Karpas-422 (cell line): ENCODE data around the gene REXO4. TPM values are rescaled to one million over a fixed set of nuclear protein-coding genes. Genes with fewer than 3 reads are reported as not detected.
A peak's percentile ranks its signal among the peaks of the same experiment; 100 is the strongest.

ENCODE experiments used
- DNase-seq: peaks from one replicate; pipeline ENCODE4 v3.0.0-alpha.2; 2015
- H2AFZ ChIP-seq: fragments of 200-600 bp; sonication (generic); 2 replicates; pipeline ENCODE4 v1.6.1; 2014; ENCODE audit warnings: antibody characterized with exemption, low read length, mixed read lengths
- H3K27ac ChIP-seq: fragments of 200-600 bp; sonication (generic); 2 replicates; pipeline ENCODE4 v1.5.1; 2014; ENCODE audit warnings: mild to moderate bottlenecking, low read length, moderate library complexity
- H3K27me3 ChIP-seq: fragments of 200-600 bp; sonication (generic); 2 replicates; pipeline ENCODE4 v1.6.1; 2014; ENCODE audit warnings: low read length, mixed read lengths
- H3K36me3 ChIP-seq: fragments of 200-600 bp; sonication (generic); 2 replicates; pipeline ENCODE4 v1.6.1; 2014; ENCODE audit warnings: low read length, mixed read lengths; ENCODE audit not compliant: insufficient read depth
- H3K4me1 ChIP-seq: fragments of 200-600 bp; sonication (generic); 2 replicates; pipeline ENCODE4 v1.6.1; 2014; ENCODE audit warnings: mild to moderate bottlenecking, low read length, mixed read lengths
- H3K4me2 ChIP-seq: fragments of 200-600 bp; sonication (generic); 2 replicates; pipeline ENCODE4 v1.6.1; 2014; ENCODE audit warnings: low read length, low read depth, mild to moderate bottlenecking; ENCODE audit not compliant: poor library complexity, severe bottlenecking
- H3K4me3 ChIP-seq: fragments of 200-600 bp; sonication (generic); 2 replicates; pipeline ENCODE4 v1.5.1; 2014; ENCODE audit warnings: mild to moderate bottlenecking, antibody characterized with exemption, low read length, mixed read lengths
- H3K79me2 ChIP-seq: fragments of 200-600 bp; sonication (generic); 2 replicates; pipeline ENCODE4 v1.6.1; 2014; ENCODE audit warnings: mild to moderate bottlenecking, low read length, mixed read lengths
- H3K9ac ChIP-seq: fragments of 200-600 bp; sonication (generic); 2 replicates; pipeline ENCODE4 v1.6.0; 2014; ENCODE audit warnings: low read length
- H3K9me2 ChIP-seq: fragments of 200-600 bp; sonication (generic), shearing (Covaris generic); replicated peaks from 2 replicates; pipeline ENCODE4 v1.6.0; 2014; ENCODE audit warnings: mild to moderate bottlenecking, low read length, moderate library complexity; ENCODE audit not compliant: insufficient read depth
- H3K9me3 ChIP-seq: fragments of 300-700, 200-600 bp; sonication (generic); 2 replicates; pipeline ENCODE4 v1.6.1; 2014; ENCODE audit warnings: low read length, mixed read lengths
- H4K20me1 ChIP-seq: fragments of 200-600 bp; sonication (generic); 2 replicates; pipeline ENCODE4 v1.6.1; 2014; ENCODE audit warnings: mild to moderate bottlenecking, antibody characterized with exemption, low read length, low read depth; ENCODE audit not compliant: insufficient read depth
- total RNA-seq: library from RNA; depleted of rRNA; stranded (reverse); fragments of >200 nt; shearing (Covaris generic); gene quantifications from 2 replicates; pipeline ENCODE4 v1.2.3, GENCODE V29; 2014; ENCODE audit warnings: low replicate concordance

Gene REXO4
- total RNA-seq, 1 experiment from 2014 or later: 10.5 TPM

- no peaks in the 10 kb centered on the region for H3K9me3 ChIP-seq
- no peak overlapping the region for H3K27ac ChIP-seq
- H3K4me3 ChIP-seq: no peak overlapping the region
- H3K4me1 ChIP-seq: peaks cover 27% of the 10 kb centered on the region
- no peak overlapping the region for H3K4me2 ChIP-seq
- no peaks in the 10 kb centered on the region for H3K9me2 ChIP-seq
- H3K36me3 ChIP-seq: no peaks in the 10 kb centered on the region
- H3K9ac ChIP-seq: no peak overlapping the region
- no peak overlapping the region for H2AFZ ChIP-seq
- no peaks in the 10 kb centered on the region for H4K20me1 ChIP-seq
- DNase-seq: no peak
- H3K27me3 ChIP-seq: no peaks in the 10 kb centered on the region
- peaks cover 3% of the 10 kb centered on the region; the same call in 1 of the 2 replicates for H3K79me2 ChIP-seq
These were observed 5.4 kb upstream of the REXO4 start for GRCh38 chr9:133423216-133423615.

DNA sequence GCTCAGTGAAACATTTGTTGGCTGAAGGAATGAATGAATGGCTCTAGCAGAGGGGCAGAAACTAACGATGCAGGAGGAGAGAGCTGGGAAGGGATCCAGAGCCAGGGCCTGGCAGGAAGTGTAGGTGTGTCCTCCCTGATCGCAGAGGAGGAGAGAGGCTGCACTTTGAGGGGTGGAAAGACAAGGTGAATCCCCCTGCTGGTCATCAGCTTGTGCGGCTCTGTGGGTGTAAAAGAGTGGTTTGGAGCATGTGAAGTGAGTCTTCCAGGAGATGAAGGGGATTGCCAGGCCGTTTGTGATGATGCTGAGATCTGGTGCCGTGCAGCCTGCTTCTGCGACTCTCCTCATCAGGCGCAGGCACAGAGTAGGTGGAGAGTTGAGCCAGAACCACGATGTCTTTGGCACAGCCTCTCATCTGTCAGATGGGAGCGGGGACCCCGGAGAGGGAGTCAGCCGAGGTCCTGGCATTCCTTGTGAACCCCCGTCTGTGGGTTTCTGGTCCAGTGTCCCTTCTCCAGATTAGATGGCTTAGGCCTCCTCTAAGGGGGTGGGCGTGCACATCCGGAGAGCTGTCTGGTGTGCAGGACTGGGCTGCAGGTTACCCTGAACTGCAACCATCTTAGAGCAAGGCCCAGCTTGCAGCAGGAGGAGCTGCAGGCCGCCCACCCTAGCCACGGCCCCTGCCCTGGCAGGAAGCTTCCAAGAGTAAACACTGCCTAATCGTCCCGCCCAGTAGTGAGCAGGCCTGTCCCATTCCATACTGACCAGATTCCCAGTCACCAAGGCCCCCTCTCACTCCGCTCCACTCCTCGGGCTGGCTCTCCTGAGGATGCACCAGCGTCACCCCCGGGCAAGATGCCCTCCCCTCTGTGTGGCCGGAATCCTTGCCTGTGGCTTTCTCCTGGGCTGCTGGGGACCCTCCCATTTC, 4.1 kb upstream of the REXO4 start, which contains the start of gene ADAMTS13:
Gene ADAMTS13, plus strand, starts transcription at position 753 of the 928 bp plus-strand sequence. Its CDS starts 77 bp downstream, at position 830.
- no peaks in the 10 kb centered on the region for H3K36me3 ChIP-seq
- 0 out of 2 replicates have a peak within 1 kb of the TSS, but pooled peaks have one; percentile 10 for H2AFZ ChIP-seq
- H3K27me3 ChIP-seq: no peaks in the 10 kb centered on the region
- no peaks in the 10 kb centered on the region for H3K9me3 ChIP-seq
- peaks cover 13% of the 10 kb centered on the region for H3K79me2 ChIP-seq
- H3K4me2 ChIP-seq: no peak within 1 kb of the TSS
- no peaks in the 10 kb centered on the region for H4K20me1 ChIP-seq
- peak; percentile 65 for DNase-seq
- H3K4me1 ChIP-seq: peaks cover 28% of the 10 kb centered on the region
- no peaks in the 10 kb centered on the region for H3K9me2 ChIP-seq
- H3K9ac ChIP-seq: peak within 1 kb of the TSS; percentile 35
- H3K27ac ChIP-seq: no peak within 1 kb of the TSS
- no peak within 1 kb of the TSS for H3K4me3 ChIP-seq

DNA sequence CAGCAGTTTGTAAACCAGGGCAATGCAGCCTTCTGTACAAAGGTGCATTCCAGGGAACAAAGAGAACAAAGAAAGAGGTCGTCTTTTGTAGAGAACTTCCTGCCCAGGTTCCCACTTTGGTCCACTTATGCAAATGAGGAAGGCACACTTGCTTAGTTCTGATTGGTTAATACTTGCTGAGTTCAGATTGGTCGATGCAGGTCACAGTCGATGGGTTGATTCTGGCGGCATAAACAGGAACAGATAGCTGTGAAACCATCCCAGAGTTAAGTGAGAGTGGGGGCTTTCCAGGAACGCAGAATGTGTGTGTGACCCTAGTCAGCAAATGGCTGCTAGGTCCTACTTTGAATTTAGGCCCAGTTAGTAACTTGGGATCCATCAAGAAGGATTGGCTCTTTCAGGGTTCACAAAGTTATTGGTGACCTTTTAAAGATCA, 2.6 kb upstream of the REXO4 start:
- Histone ChIP-seq H2AFZ (no peak overlapping the region), H4K20me1 (no peaks in the 10 kb centered on the region), H3K27me3 (no peaks in the 10 kb centered on the region), H3K27ac (no peak overlapping the region), H3K4me1 (peaks cover 40% of the 10 kb centered on the region), H3K4me2 (peak overlapping the region; percentile 36), H3K4me3 (no peak overlapping the region), H3K9ac (no peak overlapping the region), H3K36me3 (peaks cover 6% of the 10 kb centered on the region; the same call in 1 of the 2 replicates), H3K9me2 (no peaks in the 10 kb centered on the region), H3K79me2 (peaks cover 28% of the 10 kb centered on the region), H3K9me3 (no peaks in the 10 kb centered on the region)
- peak; percentile 94 for DNase-seq

GRCh38 chr9:133419005-133419404, 1.2 kb upstream of the REXO4 start:
- Histone ChIP-seq H3K9me3 (no peaks in the 10 kb centered on the region), H3K4me3 (peak overlapping the region; percentile 96; the same call in 1 of the 2 replicates), H3K27ac (no peak overlapping the region), H3K9ac (peak overlapping the region; percentile 94; the same call in 1 of the 2 replicates), H3K27me3 (no peaks in the 10 kb centered on the region), H3K79me2 (peaks cover 42% of the 10 kb centered on the region), H3K9me2 (no peaks in the 10 kb centered on the region), H3K4me2 (peak overlapping the region; percentile 61), H4K20me1 (no peaks in the 10 kb centered on the region; the same call in 1 of the 2 replicates), H3K36me3 (peaks cover 17% of the 10 kb centered on the region; the same call in 1 of the 2 replicates), H3K4me1 (peaks cover 42% of the 10 kb centered on the region), H2AFZ (no peak overlapping the region)
- no peak for DNase-seq

DNA sequence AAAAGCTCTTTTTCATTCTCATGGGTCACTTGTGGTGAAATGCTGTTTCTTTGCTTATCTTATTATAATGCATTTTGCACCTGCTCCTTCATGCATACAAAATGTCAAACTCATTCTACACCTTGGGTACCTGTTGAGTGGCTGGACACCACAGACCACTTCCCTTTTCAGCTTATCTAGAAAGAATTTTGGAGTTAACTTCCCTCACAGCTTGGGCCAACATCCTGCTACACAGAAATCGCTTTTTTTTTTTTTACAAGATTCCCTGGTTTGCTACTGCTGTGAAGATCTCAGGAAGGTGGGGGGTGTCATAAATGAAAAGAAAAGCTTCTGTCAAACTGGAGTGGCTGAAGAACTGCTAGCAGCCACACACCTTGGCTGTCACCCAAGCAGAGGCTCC, 2.6 kb downstream of the REXO4 start:
- no peaks in the 10 kb centered on the region for H3K9me2 ChIP-seq
- no peaks in the 10 kb centered on the region for H3K27me3 ChIP-seq
- H3K4me3 ChIP-seq: no peak overlapping the region
- H3K9ac ChIP-seq: no peak overlapping the region
- no peak overlapping the region for H3K4me2 ChIP-seq
- no peak overlapping the region for H2AFZ ChIP-seq
- H3K79me2 ChIP-seq: peaks cover 54% of the 10 kb centered on the region
- H3K27ac ChIP-seq: no peak overlapping the region
- no peaks in the 10 kb centered on the region for H3K9me3 ChIP-seq
- peaks cover 31% of the 10 kb centered on the region for H3K4me1 ChIP-seq
- no peak for DNase-seq
- H3K36me3 ChIP-seq: peaks cover 24% of the 10 kb centered on the region; the same call in 1 of the 2 replicates
- peaks cover 10% of the 10 kb centered on the region; the same call in 1 of the 2 replicates for H4K20me1 ChIP-seq

DNA sequence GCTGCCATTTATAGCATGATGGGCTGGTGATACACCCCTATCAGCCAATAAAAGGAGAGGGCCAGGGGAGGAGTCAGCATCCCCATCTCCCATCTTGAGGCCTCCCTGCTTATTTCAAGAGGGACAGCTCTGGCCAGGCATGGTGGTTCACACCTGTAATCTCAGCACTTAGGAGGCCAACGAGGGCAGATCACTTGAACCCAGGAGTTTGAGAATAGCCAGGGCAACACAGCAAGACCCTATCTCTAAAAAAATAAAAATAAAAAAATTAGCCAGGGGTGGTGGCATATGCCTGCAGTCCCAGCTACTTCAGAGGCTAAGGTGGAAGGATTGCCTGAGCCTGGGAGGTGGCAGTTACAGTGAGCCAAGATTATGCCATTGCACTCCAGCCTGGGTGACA, 9.8 kb downstream of the REXO4 start:
- Histone ChIP-seq H3K27me3 (no peaks in the 10 kb centered on the region), H3K4me2 (no peak overlapping the region), H3K27ac (no peak overlapping the region), H3K4me3 (no peak overlapping the region), H3K79me2 (0 out of 2 replicates have a peak, but pooled peaks cover 5% of the 10 kb centered on the region), H3K4me1 (no peaks in the 10 kb centered on the region), H3K9me2 (no peaks in the 10 kb centered on the region), H2AFZ (no peak overlapping the region), H3K9me3 (no peaks in the 10 kb centered on the region), H4K20me1 (peaks cover 22% of the 10 kb centered on the region; the same call in 1 of the 2 replicates), H3K9ac (no peak overlapping the region), H3K36me3 (peaks cover 23% of the 10 kb centered on the region)
- no peak for DNase-seq

GRCh38 chr9:133406480-133407307, 11.1 kb downstream of the REXO4 start:
- Histone ChIP-seq H3K9me3 (no peaks in the 10 kb centered on the region), H3K9ac (no peak overlapping the region), H3K4me1 (no peaks in the 10 kb centered on the region), H4K20me1 (peaks cover 17% of the 10 kb centered on the region; the same call in 1 of the 2 replicates), H3K27me3 (no peaks in the 10 kb centered on the region), H2AFZ (no peak overlapping the region), H3K79me2 (no peaks in the 10 kb centered on the region), H3K36me3 (peaks cover 23% of the 10 kb centered on the region), H3K4me2 (no peak overlapping the region), H3K4me3 (no peak overlapping the region), H3K9me2 (no peaks in the 10 kb centered on the region), H3K27ac (no peak overlapping the region)
- DNase-seq: peak; percentile 92
